ENCODE measurements around the gene AFF2.

AFF2 gene

GRCh38 chrX:148600131-148600530, 99.7 kb downstream of the AFF2 start:
- Histone ChIP-seq H3K9me3 (no peaks in the 10 kb centered on the region), H3K27ac (no peak overlapping the region), H3K4me1 (no peaks in the 10 kb centered on the region), H3K36me3 (no peaks in the 10 kb centered on the region), H3K4me3 (no peak overlapping the region), H3K27me3 (no peaks in the 10 kb centered on the region)
- TF ChIP-seq CTCF (IDR thresholded peaks at IDR 0.05) = no peak
- intact Hi-C loops (cut with DNase I; ENCODE audit: low total_unique reads) = no loop called here
- DNase-seq = no peak

GRCh38 chrX:148600581-148600980, 100.2 kb downstream of the AFF2 start:
- no peaks in the 10 kb centered on the region for H3K27me3 ChIP-seq
- H3K4me3 ChIP-seq = no peak overlapping the region
- no peak for TF ChIP-seq CTCF (IDR thresholded peaks at IDR 0.05)
- no peak for DNase-seq
- no peaks in the 10 kb centered on the region for H3K36me3 ChIP-seq
- no peak overlapping the region for H3K27ac ChIP-seq
- H3K4me1 ChIP-seq = no peaks in the 10 kb centered on the region
- intact Hi-C loops (cut with DNase I; ENCODE audit: low total_unique reads) = no loop called here
- no peaks in the 10 kb centered on the region for H3K9me3 ChIP-seq

GRCh38 chrX:148601034-148601433, 100.6 kb downstream of the AFF2 start:
- intact Hi-C loops (cut with DNase I; ENCODE audit: low total_unique reads) = no loop called here
- Histone ChIP-seq H3K9me3 (no peaks in the 10 kb centered on the region), H3K36me3 (no peaks in the 10 kb centered on the region)

GRCh38 chrX:148609515-148610327, 109.3 kb downstream of the AFF2 start:
- intact Hi-C loops (cut with DNase I; ENCODE audit: low total_unique reads) = no loop called here
- no peak overlapping the region for H3K27ac ChIP-seq
- H3K27me3 ChIP-seq = no peaks in the 10 kb centered on the region
- no peaks in the 10 kb centered on the region for H3K4me1 ChIP-seq
- TF ChIP-seq CTCF (IDR thresholded peaks at IDR 0.05) = no peak
- no peak overlapping the region for H3K4me3 ChIP-seq
- no peak for DNase-seq
- H3K36me3 ChIP-seq = no peaks in the 10 kb centered on the region
- no peaks in the 10 kb centered on the region for H3K9me3 ChIP-seq

More at GRCh38 chrX:148601034-148601433, 100.6 kb downstream of the AFF2 start:
- no peak overlapping the region for H3K4me3 ChIP-seq
- H3K4me1 ChIP-seq = no peaks in the 10 kb centered on the region
- H3K27ac ChIP-seq = no peak overlapping the region
- no peaks in the 10 kb centered on the region for H3K27me3 ChIP-seq
- no peak for DNase-seq
- TF ChIP-seq CTCF (IDR thresholded peaks at IDR 0.05) = no peak

GRCh38 chrX:148610328-148610698, 109.9 kb downstream of the AFF2 start:
- no peak overlapping the region for H3K27ac ChIP-seq
- no peaks in the 10 kb centered on the region for H3K9me3 ChIP-seq
- no peaks in the 10 kb centered on the region for H3K4me1 ChIP-seq
- TF ChIP-seq CTCF (IDR thresholded peaks at IDR 0.05) = no peak
- H3K4me3 ChIP-seq = no peak overlapping the region
- no peak for DNase-seq
- intact Hi-C loops (cut with DNase I; ENCODE audit: low total_unique reads) = no loop called here
- no peaks in the 10 kb centered on the region for H3K36me3 ChIP-seq
- H3K27me3 ChIP-seq = no peaks in the 10 kb centered on the region
